ENCODE data around the gene S100A13. TPM values are rescaled to one million over a fixed set of nuclear protein-coding genes. Genes with fewer than 3 reads are reported as not detected.

The S100A13 gene
- total RNA-seq, 1 experiment from 2014 or later: 55.0 TPM

DNA sequence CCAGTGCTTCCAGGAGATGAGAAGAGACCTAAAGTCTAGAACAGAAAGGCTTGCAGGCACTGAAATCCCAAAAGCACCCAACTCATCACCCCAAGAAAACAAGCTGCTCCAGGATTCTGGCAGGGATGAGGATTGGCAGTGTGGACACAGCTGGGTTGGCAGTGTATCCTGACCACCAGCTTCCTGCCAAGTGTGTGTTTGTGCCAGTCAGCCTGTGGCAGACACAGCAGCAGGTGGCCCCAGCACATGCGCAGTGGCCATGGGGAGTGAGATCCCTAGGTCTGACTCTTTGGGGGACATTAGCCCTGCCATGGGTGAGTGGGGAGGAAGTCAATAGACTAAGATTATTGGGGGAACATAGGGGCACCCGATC is 22.5 kb upstream of the S100A13 start:
- H3K27ac Mint-ChIP-seq: peak overlapping the region in 1 of 3 experiments; percentile 25; a peak in 1 of 7 replicates
- no peak overlapping the region for H2BK5ac ChIP-seq (ENCODE audit: insufficient read length, low read length)
- H3K14ac ChIP-seq (ENCODE audit: insufficient read depth, low read length): no peak overlapping the region
- no peak overlapping the region for H3K9ac ChIP-seq (ENCODE audit: extremely low read depth, insufficient read length, low read length)
- H3T11ph ChIP-seq (ENCODE audit: low read length): no peak overlapping the region
- H3K4ac ChIP-seq (ENCODE audit: low read depth, low read length): no peak overlapping the region
- TF ChIP-seq, protein P1, sequence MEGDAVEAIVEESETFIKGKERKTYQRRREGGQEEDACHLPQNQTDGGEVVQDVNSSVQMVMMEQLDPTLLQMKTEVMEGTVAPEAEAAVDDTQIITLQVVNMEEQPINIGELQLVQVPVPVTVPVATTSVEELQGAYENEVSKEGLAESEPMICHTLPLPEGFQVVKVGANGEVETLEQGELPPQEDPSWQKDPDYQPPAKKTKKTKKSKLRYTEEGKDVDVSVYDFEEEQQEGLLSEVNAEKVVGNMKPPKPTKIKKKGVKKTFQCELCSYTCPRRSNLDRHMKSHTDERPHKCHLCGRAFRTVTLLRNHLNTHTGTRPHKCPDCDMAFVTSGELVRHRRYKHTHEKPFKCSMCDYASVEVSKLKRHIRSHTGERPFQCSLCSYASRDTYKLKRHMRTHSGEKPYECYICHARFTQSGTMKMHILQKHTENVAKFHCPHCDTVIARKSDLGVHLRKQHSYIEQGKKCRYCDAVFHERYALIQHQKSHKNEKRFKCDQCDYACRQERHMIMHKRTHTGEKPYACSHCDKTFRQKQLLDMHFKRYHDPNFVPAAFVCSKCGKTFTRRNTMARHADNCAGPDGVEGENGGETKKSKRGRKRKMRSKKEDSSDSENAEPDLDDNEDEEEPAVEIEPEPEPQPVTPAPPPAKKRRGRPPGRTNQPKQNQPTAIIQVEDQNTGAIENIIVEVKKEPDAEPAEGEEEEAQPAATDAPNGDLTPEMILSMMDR (conservative IDR thresholded peaks at IDR 0.05): no peak
- no peak overlapping the region for H4K91ac ChIP-seq (ENCODE audit: insufficient read length, low read depth, low read length)
- no peak overlapping the region for H2BK20ac ChIP-seq (ENCODE audit: low read depth, low read length, poor library complexity, severe bottlenecking)
- H2AK5ac ChIP-seq (ENCODE audit: insufficient read length, low read length): no peak overlapping the region
- no peaks in the 10 kb centered on the region for H3K4me1 ChIP-seq (ENCODE audit: insufficient read depth, low read length)
- H2BK15ac ChIP-seq (ENCODE audit: low read depth, low read length): no peak overlapping the region
- H3K23ac ChIP-seq (ENCODE audit: insufficient read length, low read depth, low read length): no peak overlapping the region
- no peak overlapping the region for H3K4me3 Mint-ChIP-seq
- H3K4me1 Mint-ChIP-seq: peaks cover 6% of the 10 kb centered on the region in 2 experiments
- no peak overlapping the region for H4K5ac ChIP-seq (ENCODE audit: insufficient read length, low read depth, low read length)
- no peaks in the 10 kb centered on the region for H3K27me3 ChIP-seq (ENCODE audit: insufficient read depth, low read length)
- no peak overlapping the region for H3K4me2 ChIP-seq (ENCODE audit: insufficient read depth, insufficient read length, low read length)
- no peak overlapping the region for H2BK120ac ChIP-seq (ENCODE audit: low read depth, low read length, poor library complexity, severe bottlenecking)
- H3K79me2 ChIP-seq (ENCODE audit: insufficient read depth, low read length): no peaks in the 10 kb centered on the region
- no peak overlapping the region for H3K18ac ChIP-seq (ENCODE audit: insufficient read length, low read depth, low read length)
- no peak overlapping the region for H2AFZ ChIP-seq (ENCODE audit: low read length)
- peaks cover 8 to 20% (median 18%) of the 10 kb centered on the region in 3 experiments; a peak in 6 of 7 replicates for H3K36me3 Mint-ChIP-seq (ENCODE audit: insufficient read depth in 1 of 3, low read depth in 3 of 3)
- H4K8ac ChIP-seq (replicated peaks; ENCODE audit: insufficient read length, low read depth, low read length): no peak overlapping the region
- H3K9me3 Mint-ChIP-seq: no peaks in the 10 kb centered on the region
- H3K9me3 ChIP-seq (ENCODE audit: control insufficient read depth, low read depth, low read length): no peaks in the 10 kb centered on the region
- WGBS (ENCODE audit: extremely low coverage, insufficient read length, low lambda C conversion rate): no CpG with 5 or more reads among the region's 2 CpGs
- H4K20me1 ChIP-seq (ENCODE audit: control insufficient read depth, insufficient read depth, insufficient read length): no peaks in the 10 kb centered on the region
- H3K27me3 Mint-ChIP-seq (ENCODE audit: low read depth): peaks cover 4% of the 10 kb centered on the region; the same call in 1 of the 2 replicates
- no peak for DNase-seq
- H3K23me2 ChIP-seq (ENCODE audit: insufficient read length, low read depth, low read length, poor library complexity, severe bottlenecking): no peaks in the 10 kb centered on the region
- H3K27ac ChIP-seq (ENCODE audit: insufficient read length, low read depth, low read length): no peak overlapping the region
- H2BK12ac ChIP-seq (ENCODE audit: insufficient read length, low read depth, low read length): no peak overlapping the region
- H3K56ac ChIP-seq (ENCODE audit: insufficient read length, low read depth, low read length): no peak overlapping the region
- no peaks in the 10 kb centered on the region for H3K79me1 ChIP-seq (ENCODE audit: insufficient read depth, low read depth, low read length, poor library complexity, severe bottlenecking)

All from H9 (cell line).